GM23338 (cell line): ENCODE data around the gene NDOR1. TPM values are rescaled to one million over a fixed set of nuclear protein-coding genes. Genes with fewer than 3 reads are reported as not detected.

Experiments used
- JUNB ChIP-seq: IDR thresholded peaks from one replicate; pipeline ENCODE4 v1.6.1; 2016; ENCODE audit warnings: antibody characterized with exemption; ENCODE audit not compliant: unreplicated experiment
- ZNF114 ChIP-seq: fragments of 250-450 bp; sonication (Bioruptor Pico); IDR thresholded peaks from 2 replicates; pipeline ENCODE4 v1.5.0; 2020; ENCODE audit warnings: mild to moderate bottlenecking, moderate library complexity
- polyA plus RNA-seq: library from polyadenylated mRNA; unstranded; fragments of >200 nt; fragmentation: Nextera tagmentation; extraction: Ambion mirVana; gene quantifications from 2 replicates; pipeline ENCODE4 v1.2.1, GENCODE V29; 2016
- total RNA-seq: library from RNA; depleted of rRNA; stranded (reverse); fragments of >200 nt; shearing (Covaris generic); gene quantifications from 2 replicates; pipeline ENCODE4 v1.2.3, GENCODE V29; 2014
- TF ChIP-seq, protein P1 (sequence below): fragments of 250-450 bp; sonication (Bioruptor Pico); IDR thresholded peaks from 2 replicates; pipeline ENCODE4 v1.5.0; 2020; ENCODE audit warnings: mild to moderate bottlenecking, moderate library complexity
- TF ChIP-seq, protein P2 (sequence below): IDR thresholded peaks from one replicate; pipeline ENCODE4 v1.6.1; 2018; ENCODE audit warnings: antibody characterized with exemption; ENCODE audit not compliant: unreplicated experiment

NDOR1 gene
- total and polyA plus RNA-seq, 2 experiments from 2014 or later = 19.4 to 38.1 TPM

DNA sequence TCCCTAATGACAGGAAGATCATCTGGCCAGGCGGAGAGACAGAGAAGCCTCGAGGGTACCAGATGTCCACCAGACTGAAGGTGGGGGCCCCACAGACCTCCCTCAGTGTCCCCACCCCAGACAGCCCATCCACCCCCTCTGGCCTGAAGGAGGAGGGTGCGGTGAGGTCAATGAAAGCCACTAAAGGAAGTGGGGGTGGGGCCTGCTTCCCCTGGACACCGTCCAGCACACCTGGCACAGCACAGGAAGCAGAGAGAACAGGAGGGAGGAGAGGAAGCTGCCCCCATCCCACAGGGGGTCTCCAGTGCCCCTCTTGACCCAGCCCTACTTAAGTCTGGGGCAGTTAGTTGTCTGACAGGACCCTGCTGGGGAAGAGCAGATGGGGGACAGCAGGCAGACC lies 46.9 kb upstream of the NDOR1 start (continued):
- TF ChIP-seq, protein P1, sequence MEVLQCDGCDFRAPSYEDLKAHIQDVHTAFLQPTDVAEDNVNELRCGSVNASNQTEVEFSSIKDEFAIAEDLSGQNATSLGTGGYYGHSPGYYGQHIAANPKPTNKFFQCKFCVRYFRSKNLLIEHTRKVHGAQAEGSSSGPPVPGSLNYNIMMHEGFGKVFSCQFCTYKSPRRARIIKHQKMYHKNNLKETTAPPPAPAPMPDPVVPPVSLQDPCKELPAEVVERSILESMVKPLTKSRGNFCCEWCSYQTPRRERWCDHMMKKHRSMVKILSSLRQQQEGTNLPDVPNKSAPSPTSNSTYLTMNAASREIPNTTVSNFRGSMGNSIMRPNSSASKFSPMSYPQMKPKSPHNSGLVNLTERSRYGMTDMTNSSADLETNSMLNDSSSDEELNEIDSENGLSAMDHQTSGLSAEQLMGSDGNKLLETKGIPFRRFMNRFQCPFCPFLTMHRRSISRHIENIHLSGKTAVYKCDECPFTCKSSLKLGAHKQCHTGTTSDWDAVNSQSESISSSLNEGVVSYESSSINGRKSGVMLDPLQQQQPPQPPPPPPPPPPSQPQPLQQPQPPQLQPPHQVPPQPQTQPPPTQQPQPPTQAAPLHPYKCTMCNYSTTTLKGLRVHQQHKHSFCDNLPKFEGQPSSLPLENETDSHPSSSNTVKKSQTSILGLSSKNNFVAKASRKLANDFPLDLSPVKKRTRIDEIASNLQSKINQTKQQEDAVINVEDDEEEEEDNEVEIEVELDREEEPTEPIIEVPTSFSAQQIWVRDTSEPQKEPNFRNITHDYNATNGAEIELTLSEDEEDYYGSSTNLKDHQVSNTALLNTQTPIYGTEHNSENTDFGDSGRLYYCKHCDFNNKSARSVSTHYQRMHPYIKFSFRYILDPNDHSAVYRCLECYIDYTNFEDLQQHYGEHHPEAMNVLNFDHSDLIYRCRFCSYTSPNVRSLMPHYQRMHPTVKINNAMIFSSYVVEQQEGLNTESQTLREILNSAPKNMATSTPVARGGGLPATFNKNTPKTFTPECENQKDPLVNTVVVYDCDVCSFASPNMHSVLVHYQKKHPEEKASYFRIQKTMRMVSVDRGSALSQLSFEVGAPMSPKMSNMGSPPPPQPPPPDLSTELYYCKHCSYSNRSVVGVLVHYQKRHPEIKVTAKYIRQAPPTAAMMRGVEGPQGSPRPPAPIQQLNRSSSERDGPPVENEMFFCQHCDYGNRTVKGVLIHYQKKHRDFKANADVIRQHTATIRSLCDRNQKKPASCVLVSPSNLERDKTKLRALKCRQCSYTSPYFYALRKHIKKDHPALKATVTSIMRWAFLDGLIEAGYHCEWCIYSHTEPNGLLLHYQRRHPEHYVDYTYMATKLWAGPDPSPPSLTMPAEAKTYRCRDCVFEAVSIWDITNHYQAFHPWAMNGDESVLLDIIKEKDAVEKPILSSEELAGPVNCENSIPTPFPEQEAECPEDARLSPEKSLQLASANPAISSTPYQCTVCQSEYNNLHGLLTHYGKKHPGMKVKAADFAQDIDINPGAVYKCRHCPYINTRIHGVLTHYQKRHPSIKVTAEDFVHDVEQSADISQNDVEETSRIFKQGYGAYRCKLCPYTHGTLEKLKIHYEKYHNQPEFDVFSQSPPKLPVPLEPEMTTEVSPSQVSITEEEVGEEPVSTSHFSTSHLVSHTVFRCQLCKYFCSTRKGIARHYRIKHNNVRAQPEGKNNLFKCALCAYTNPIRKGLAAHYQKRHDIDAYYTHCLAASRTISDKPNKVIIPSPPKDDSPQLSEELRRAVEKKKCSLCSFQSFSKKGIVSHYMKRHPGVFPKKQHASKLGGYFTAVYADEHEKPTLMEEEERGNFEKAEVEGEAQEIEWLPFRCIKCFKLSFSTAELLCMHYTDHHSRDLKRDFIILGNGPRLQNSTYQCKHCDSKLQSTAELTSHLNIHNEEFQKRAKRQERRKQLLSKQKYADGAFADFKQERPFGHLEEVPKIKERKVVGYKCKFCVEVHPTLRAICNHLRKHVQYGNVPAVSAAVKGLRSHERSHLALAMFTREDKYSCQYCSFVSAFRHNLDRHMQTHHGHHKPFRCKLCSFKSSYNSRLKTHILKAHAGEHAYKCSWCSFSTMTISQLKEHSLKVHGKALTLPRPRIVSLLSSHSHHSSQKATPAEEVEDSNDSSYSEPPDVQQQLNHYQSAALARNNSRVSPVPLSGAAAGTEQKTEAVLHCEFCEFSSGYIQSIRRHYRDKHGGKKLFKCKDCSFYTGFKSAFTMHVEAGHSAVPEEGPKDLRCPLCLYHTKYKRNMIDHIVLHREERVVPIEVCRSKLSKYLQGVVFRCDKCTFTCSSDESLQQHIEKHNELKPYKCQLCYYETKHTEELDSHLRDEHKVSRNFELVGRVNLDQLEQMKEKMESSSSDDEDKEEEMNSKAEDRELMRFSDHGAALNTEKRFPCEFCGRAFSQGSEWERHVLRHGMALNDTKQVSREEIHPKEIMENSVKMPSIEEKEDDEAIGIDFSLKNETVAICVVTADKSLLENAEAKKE (CRISPR knock-in tag) = no peak
- no peak for TF ChIP-seq JUNB
- TF ChIP-seq, protein P2, sequence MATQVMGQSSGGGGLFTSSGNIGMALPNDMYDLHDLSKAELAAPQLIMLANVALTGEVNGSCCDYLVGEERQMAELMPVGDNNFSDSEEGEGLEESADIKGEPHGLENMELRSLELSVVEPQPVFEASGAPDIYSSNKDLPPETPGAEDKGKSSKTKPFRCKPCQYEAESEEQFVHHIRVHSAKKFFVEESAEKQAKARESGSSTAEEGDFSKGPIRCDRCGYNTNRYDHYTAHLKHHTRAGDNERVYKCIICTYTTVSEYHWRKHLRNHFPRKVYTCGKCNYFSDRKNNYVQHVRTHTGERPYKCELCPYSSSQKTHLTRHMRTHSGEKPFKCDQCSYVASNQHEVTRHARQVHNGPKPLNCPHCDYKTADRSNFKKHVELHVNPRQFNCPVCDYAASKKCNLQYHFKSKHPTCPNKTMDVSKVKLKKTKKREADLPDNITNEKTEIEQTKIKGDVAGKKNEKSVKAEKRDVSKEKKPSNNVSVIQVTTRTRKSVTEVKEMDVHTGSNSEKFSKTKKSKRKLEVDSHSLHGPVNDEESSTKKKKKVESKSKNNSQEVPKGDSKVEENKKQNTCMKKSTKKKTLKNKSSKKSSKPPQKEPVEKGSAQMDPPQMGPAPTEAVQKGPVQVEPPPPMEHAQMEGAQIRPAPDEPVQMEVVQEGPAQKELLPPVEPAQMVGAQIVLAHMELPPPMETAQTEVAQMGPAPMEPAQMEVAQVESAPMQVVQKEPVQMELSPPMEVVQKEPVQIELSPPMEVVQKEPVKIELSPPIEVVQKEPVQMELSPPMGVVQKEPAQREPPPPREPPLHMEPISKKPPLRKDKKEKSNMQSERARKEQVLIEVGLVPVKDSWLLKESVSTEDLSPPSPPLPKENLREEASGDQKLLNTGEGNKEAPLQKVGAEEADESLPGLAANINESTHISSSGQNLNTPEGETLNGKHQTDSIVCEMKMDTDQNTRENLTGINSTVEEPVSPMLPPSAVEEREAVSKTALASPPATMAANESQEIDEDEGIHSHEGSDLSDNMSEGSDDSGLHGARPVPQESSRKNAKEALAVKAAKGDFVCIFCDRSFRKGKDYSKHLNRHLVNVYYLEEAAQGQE = no peak
- no peak for TF ChIP-seq ZNF114 (CRISPR knock-in tag)
